Measurements from ENCODE around the gene ACKR2. TPM values are rescaled to one million over a fixed set of nuclear protein-coding genes. Genes with fewer than 3 reads are reported as not detected.

The ACKR2 gene
- polyA plus RNA-seq, 1 donor (not counting 4 experiments of a cell fraction or from before 2014, with no cell fraction given), result 0.22 TPM

GRCh38 chr3:42853739-42854302 is 44.6 kb downstream of the ACKR2 start:
- H3K4me2 ChIP-seq (ENCODE audit: control insufficient read depth, extremely low read depth, insufficient read depth, low read depth, low read length), result no peak overlapping the region
- no peak for FAIRE-seq

DNA sequence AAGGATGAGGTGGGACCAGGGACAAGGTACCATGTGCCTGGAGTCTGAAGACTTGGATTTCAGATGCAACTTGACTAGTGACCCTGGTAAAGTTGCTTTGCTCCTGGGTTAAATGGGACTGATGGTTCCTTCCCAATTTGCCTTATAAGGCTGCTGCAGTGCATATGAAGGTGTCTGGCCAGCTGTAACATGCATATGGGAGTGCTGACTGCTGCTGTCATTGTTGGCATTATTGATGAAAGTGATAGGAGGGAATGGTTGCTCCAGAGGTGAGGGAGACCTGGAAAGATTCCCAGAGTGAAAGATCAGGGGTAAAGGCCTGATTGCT is 45.9 kb downstream of the ACKR2 start:
- H2AFZ ChIP-seq (ENCODE audit: control insufficient read depth, low read length), result no peak overlapping the region
- H3K9ac ChIP-seq (ENCODE audit: control insufficient read depth, extremely low read depth, insufficient read depth, low read length), result no peak overlapping the region
- DNase-seq (ENCODE audit: low read depth, low spot score) (no peak), FAIRE-seq (no peak)
- no peak for TF ChIP-seq CTCF (optimal IDR thresholded peaks at IDR 0.05 in 1 of 3, IDR thresholded peaks at IDR 0.05 in 1 of 3, conservative IDR thresholded peaks at IDR 0.05 in 1 of 3; ENCODE audit: extremely low read depth in 1 of 3, insufficient read depth in 2 of 3, low read length in 3 of 3)
- no peak for TF ChIP-seq EZH2 (IDR thresholded peaks at IDR 0.05; ENCODE audit: low read length)
- dilution Hi-C loops (cut with MboI; ENCODE audit: extremely low pct_ligation_motif_present, low sequenced_read_pairs), result no loop called here
- no peaks in the 10 kb centered on the region for H3K79me2 ChIP-seq (ENCODE audit: control insufficient read depth, insufficient read depth, low read length)
- no peaks in the 10 kb centered on the region for H3K4me1 ChIP-seq (ENCODE audit: control insufficient read depth, extremely low read depth, insufficient read depth, low read length)
- H3K9me3 ChIP-seq (ENCODE audit: control insufficient read depth, low read depth, low read length), result no peaks in the 10 kb centered on the region
- no peaks in the 10 kb centered on the region for H3K9me1 ChIP-seq (ENCODE audit: control insufficient read depth, extremely low read depth, insufficient read depth, low read length)
- no peaks in the 10 kb centered on the region for H4K20me1 ChIP-seq (ENCODE audit: control insufficient read depth, extremely low read depth, insufficient read depth, low read length)
- no peaks in the 10 kb centered on the region for H3K27me3 ChIP-seq (ENCODE audit: control insufficient read depth, extremely low read depth, insufficient read depth, low read length)
- H3K36me3 ChIP-seq (ENCODE audit: control insufficient read depth in 2 of 2, extremely low read depth in 1 of 2, insufficient read depth in 2 of 2, low read length in 2 of 2), result no peaks in the 10 kb centered on the region
- H3K27ac ChIP-seq (ENCODE audit: control insufficient read depth, insufficient read depth, low read length), result no peak overlapping the region
- H3K4me2 ChIP-seq (ENCODE audit: control insufficient read depth, extremely low read depth, insufficient read depth, low read depth, low read length), result no peak overlapping the region
- no peak overlapping the region for H3K4me3 ChIP-seq (ENCODE audit: control insufficient read depth in 2 of 3, extremely low read depth in 1 of 3, insufficient read depth in 2 of 3, low read depth in 1 of 3, low read length in 3 of 3)

More at GRCh38 chr3:42853739-42854302, 44.6 kb downstream of the ACKR2 start:
- no peak for TF ChIP-seq CTCF (optimal IDR thresholded peaks at IDR 0.05 in 1 of 3, IDR thresholded peaks at IDR 0.05 in 1 of 3, conservative IDR thresholded peaks at IDR 0.05 in 1 of 3; ENCODE audit: extremely low read depth in 1 of 3, insufficient read depth in 2 of 3, low read length in 3 of 3)
- TF ChIP-seq EZH2 (IDR thresholded peaks at IDR 0.05; ENCODE audit: low read length), result no peak
- no peaks in the 10 kb centered on the region for H3K9me3 ChIP-seq (ENCODE audit: control insufficient read depth, low read depth, low read length)
- no peak overlapping the region for H3K9ac ChIP-seq (ENCODE audit: control insufficient read depth, extremely low read depth, insufficient read depth, low read length)
- dilution Hi-C loops (cut with MboI; ENCODE audit: extremely low pct_ligation_motif_present, low sequenced_read_pairs), result no loop called here
- H3K27me3 ChIP-seq (ENCODE audit: control insufficient read depth, extremely low read depth, insufficient read depth, low read length), result no peaks in the 10 kb centered on the region
- no peaks in the 10 kb centered on the region for H3K79me2 ChIP-seq (ENCODE audit: control insufficient read depth, insufficient read depth, low read length)
- no peak overlapping the region for H3K4me3 ChIP-seq (ENCODE audit: control insufficient read depth in 2 of 3, extremely low read depth in 1 of 3, insufficient read depth in 2 of 3, low read depth in 1 of 3, low read length in 3 of 3)
- no peak for DNase-seq (ENCODE audit: low read depth, low spot score)
- no peak overlapping the region for H2AFZ ChIP-seq (ENCODE audit: control insufficient read depth, low read length)
- H3K4me1 ChIP-seq (ENCODE audit: control insufficient read depth, extremely low read depth, insufficient read depth, low read length), result no peaks in the 10 kb centered on the region
- H3K36me3 ChIP-seq (ENCODE audit: control insufficient read depth in 2 of 2, extremely low read depth in 1 of 2, insufficient read depth in 2 of 2, low read length in 2 of 2), result no peaks in the 10 kb centered on the region
- no peak overlapping the region for H3K27ac ChIP-seq (ENCODE audit: control insufficient read depth, insufficient read depth, low read length)
- H4K20me1 ChIP-seq (ENCODE audit: control insufficient read depth, extremely low read depth, insufficient read depth, low read length), result no peaks in the 10 kb centered on the region
- no peaks in the 10 kb centered on the region for H3K9me1 ChIP-seq (ENCODE audit: control insufficient read depth, extremely low read depth, insufficient read depth, low read length)

Data from keratinocyte (primary cell).